Skin epidermis (tissue), 12 donors: ENCODE measurements around the gene AGAP1.
"Not testable (repeated sequence)": the region's sequence is repeated elsewhere in the genome, so short reads cannot be mapped to it uniquely, and the experiment has no call there.

ENCODE experiments used
- H3K27ac ChIP-seq, 21 experiments: fragments of 200-600 bp; sonication (generic) in 11 of 21; one replicate each; pipeline ENCODE4 v1.5.0; 2020; ENCODE audit warnings: mild to moderate bottlenecking in 3 of 21, inconsistent platforms in 2 of 21, moderate library complexity in 2 of 21
- H3K4me3 ChIP-seq, 7 experiments: fragments of 200-600 bp; sonication (generic) in 2 of 7; one replicate each; pipeline ENCODE4 v1.5.0; 2020; ENCODE audit warnings: inconsistent platforms in 2 of 7, mild to moderate bottlenecking in 2 of 7, moderate library complexity in 1 of 7

AGAP1 gene

DNA sequence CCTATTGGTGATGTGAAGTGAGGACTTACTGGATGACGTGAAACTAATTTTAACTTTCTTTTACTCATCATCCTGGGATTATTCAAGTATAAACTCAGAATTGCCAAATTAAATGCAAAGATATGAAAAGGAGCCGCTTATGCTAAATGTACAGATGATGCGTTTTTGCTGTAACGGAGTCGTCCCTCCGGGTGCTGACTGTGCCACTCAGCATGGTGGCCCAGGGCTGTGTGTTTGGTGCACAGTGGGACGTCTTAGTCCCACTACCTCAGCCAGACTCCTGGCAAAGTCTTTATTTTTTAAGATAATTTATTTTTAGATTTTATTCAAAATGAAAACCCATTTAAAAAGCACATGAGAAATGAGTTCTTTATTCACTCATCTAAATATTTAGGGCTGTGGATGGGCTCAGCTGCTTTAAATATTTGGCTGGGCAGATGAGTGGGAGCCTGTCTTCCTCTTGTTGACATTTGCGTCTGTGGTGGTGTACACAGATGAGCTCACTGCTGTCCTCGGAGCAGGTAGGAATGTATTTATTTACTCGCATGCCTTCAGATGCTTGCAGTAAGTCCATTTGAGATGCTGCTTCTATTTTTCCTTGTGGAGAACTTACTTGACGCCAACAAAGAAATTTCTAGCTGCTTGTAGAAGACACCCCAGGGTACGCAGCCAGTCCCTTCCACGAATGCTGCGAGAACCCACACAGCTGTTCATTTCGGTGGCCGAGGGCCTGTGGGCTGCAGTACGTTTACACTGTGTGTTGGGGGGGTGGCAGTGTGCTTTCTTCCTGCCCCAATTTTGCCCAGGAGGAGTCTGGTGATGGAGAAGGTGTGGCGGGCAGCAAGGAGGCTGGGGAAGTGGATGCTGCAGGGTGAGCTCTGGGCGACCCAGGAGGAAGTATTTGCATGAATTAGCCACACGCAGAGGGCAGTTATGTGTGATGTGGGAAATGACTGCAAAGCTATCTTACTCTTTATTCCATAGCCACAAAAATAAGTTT, 105.0 kb downstream of the AGAP1 start:
- H3K4me3 ChIP-seq = no peak overlapping the region
- no peak overlapping the region for H3K27ac ChIP-seq

DNA sequence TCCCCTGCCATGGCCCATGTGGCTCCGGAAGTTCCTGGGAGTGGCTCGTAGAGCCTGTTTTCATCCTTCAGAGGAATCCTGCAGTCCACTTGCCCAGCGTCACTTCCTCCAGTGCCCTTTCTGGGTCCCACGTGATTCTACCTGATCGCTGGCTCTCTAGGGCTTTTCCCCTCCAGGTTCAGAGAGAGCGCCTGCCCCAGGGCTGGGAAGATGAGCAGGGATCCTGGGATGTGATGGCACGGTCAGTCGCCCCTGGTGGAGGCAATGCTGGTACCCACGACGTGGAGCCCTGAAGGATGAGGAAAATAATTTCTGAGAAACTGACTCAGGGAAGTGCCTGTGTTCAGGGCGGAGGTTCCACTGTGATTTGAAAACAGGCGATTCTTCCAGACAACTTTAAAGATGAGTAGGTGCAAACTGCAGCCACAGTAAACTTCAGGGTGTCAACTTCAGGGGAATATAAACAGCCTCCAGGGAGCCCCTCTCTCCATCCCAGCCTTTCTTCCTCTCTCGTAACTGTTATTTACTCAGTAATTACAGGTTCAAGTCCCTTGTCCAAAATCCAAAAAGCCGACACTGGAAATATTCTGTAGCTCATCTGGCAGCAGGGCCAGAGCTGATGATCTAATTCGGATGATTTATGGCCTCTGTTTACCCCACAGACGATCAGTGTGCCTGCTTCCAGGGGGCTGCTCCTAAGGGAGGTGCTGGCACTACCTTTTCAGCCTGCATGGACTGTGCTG, 105.9 kb downstream of the AGAP1 start:
- H3K27ac ChIP-seq = no peak overlapping the region

DNA sequence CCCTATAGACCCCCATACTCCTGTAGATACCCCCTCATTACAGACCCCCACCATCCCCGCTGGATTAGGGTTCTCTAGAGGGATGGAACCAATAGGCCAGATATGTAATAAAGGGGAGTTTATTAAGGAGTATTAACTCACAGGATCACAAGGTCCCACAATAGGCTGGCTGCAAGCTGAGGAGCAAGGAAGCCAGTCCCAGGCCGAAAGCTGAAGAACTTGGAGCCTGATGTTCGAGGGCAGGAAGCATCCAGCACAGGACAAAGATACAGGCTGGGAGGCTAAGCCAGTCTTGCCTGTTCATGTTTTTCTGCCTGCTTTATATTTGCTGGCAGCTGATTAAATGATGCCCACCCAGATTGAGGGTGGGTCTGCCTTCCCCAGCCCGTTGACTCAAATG, 106.6 kb downstream of the AGAP1 start:
- Histone ChIP-seq H3K4me3 (no peak overlapping the region), H3K27ac (no peak overlapping the region)

More for the DNA sequence above, 105.9 kb downstream of the AGAP1 start:
- H3K4me3 ChIP-seq = no peak overlapping the region

DNA sequence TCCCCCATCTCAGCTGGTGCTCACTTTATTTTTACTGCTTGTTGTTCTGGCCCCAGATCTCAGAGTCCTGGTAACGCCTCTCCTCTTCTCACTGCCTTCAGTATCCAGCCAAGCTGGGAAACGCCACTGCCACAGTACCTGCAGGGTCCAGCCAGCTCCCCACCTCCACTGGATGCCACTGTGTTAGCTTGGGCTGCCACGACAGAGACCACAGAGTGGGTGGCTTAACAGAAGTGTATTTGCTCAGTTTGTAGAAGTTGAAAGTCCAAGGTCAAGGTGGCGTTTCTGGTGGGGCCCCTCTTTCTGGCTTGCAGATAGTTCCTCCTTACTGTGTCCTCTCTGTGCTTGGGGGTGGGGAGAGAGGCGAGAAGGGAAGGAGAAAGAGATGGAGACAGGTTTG, 107.1 kb downstream of the AGAP1 start:
- no peak overlapping the region for H3K27ac ChIP-seq
- H3K4me3 ChIP-seq = no peak overlapping the region

DNA sequence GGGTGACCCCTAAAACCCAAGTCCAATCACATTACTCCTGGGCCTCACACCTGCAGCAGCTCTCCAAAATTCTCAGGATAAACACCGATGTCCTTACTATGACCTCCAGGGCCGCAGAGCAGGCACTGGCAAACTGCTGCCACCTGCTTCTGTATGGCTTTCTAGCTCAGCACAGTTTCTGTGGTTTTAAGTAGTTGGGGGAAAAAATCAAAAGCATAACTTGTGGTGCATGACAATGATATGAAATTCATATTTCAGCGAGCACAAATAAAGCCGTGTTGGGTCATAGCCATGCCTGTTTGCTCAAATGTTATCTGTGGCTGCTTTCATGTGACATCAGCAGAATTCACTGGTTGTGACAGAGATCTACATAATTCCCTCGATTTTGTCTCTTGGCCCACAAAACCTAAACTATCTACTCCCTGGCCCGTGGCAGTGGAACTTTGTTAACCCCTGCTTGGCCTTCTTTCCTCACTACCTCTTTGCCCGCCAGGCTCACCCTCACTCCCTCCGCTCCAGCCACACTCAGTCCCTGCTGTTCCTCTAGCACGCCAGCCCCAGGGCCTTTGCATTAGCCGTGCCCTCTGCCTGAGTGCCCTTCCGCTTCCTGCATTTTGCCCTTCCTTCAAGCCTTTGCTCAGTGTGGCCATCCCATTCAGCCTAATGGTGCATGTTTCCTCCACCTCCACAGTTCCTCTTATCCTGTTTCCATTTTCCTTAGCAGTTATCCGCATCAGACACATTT, 108.3 kb downstream of the AGAP1 start:
- no peak overlapping the region for H3K27ac ChIP-seq

DNA sequence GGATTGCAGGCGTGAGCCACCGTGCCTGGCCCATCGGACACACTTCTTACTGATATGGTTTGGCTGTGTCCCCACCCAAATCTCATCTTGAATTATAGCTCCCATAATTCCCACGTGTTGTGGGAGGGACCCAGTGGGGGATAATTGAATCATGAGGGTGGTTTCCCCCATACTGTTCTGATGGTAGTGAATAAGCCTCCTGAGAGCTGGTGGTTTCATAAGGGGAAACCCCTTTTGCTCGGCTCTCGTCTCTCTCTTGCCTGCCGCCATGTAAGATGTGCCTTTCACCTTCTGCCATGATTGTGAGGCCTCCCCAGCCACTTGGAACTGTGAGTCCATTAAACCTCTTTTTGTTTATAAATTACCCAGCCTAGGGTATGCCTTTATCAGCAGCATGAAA, 109.1 kb downstream of the AGAP1 start:
- H3K27ac ChIP-seq, H3K4me3 ChIP-seq: not testable (repeated sequence)

More for the DNA sequence above, 108.3 kb downstream of the AGAP1 start:
- H3K4me3 ChIP-seq = no peak overlapping the region

DNA sequence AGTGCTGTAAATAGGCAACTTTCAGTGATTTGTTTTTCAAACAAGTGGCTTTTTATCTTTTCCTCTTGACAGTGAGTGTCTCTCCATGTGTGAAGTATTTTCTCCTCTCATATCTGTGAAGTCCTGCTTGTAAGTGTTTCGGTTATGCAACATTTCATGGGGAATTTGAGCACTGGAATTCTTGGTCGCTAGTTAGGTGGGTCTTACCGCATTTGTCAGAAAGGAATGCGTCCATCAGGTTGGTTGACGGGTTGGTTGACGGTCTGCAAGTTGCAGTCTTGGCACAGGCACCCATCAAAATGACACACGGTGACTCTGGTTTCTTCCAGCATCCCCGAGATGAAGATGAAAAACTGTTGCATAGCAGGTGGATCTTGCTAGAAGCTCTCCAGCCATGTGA, 109.8 kb downstream of the AGAP1 start:
- Histone ChIP-seq H3K4me3 (no peak overlapping the region), H3K27ac (no peak overlapping the region)

DNA sequence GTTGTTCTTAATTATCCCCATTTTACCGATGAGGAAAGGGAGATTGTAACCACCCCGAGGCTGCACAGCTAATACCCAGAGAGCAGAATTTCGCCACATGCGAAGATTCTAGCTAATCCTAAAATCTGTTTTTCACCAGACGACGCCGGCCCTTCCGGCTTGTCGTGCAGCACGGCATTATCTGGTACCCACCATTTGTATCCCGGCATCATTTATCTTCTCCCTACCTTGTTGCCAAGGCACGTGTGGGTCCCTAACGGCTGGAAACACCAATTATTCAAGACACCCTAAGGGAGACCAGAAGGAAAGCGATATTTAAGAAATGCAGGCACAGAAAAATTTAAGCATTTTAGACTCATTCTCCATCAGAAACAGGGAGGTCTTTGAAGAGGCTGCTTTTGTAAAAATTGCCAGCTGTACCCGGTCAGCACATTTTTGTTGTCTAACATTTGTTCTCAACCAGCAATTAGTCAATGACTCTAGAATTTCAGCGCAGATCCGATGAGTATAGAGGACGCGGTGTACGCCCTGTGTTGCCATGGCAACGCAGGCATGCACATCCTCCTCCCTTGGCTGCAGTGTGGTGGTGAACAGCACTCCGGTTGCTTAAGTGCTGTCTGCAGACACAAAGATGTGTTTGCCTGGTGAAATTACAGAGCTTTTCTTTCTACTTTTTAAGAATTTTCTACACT, 111.6 kb downstream of the AGAP1 start:
- no peak overlapping the region for H3K4me3 ChIP-seq
- peak overlapping the region in 6 of 21 experiments; percentile 17 to 49 (median 38) for H3K27ac ChIP-seq

DNA sequence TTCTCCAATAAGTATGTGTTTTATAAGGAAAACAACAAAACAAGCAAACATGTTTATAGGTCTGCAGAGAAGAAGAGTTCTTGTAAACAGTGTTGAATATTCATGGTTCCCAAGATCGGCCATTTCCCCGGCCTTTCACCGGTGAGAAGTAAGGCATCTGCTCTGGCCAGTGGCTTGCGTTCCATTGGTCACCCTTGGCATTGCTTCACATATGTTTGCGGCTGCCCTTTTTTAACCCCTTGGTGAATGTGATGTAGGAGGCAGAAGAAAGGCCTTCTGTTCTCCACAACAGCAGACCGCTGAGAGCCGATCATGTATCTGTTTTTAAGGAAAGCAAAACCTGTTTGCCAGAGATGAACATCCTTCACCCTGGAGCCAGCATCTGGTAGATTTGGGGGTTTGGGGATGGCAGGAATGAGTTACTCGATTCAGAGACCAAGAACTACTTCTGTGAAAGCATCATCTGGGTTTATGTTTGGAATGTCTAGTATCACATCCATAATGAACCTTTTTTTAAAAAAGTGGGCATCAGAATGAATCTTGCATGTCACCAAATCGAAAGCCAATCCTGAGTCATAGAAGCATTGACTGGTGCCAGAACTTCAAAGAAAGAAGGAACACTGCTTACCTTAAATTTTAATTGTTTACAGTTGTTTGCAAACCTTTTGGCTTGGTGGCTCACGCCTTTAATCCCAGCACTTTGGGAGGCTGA, 112.3 kb downstream of the AGAP1 start:
- Histone ChIP-seq H3K27ac (peak overlapping the region in 3 of 21 experiments; percentile 2 to 39 (median 36)), H3K4me3 (no peak overlapping the region)

DNA sequence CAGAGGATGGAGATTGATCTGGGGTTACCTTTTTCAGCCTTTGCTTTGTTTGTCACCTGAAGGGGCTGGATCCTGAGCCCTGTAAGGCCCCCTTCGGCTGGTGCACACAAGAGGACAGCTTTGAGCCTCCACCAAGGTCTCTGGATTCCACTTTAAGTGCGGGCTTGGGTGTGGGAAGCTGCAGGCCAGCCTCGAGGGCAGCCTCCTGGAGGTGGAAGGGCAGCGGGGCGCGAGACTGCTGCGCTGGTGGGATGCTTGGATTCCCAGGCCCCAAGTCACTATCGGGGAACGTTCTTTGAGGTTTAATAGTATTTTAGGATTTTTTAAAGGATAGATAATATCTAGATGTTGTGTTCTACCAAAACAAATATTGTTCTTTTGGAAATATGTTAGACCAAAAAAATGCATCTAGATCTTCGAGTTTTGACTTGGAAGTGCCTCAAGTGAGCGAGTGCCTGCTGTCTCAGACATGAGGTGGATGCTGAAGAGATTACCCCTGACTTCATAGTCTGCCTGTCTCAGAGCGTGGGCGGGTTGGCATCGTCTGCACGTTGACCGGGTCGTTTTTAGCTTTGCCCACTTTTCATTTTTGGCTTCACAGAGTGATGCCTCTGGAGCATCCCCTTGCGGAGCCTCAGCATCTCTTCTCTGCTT, 113.8 kb downstream of the AGAP1 start:
- Histone ChIP-seq H3K4me3 (no peak overlapping the region), H3K27ac (peak overlapping the region in 3 of 21 experiments; percentile 2 to 25 (median 3))

DNA sequence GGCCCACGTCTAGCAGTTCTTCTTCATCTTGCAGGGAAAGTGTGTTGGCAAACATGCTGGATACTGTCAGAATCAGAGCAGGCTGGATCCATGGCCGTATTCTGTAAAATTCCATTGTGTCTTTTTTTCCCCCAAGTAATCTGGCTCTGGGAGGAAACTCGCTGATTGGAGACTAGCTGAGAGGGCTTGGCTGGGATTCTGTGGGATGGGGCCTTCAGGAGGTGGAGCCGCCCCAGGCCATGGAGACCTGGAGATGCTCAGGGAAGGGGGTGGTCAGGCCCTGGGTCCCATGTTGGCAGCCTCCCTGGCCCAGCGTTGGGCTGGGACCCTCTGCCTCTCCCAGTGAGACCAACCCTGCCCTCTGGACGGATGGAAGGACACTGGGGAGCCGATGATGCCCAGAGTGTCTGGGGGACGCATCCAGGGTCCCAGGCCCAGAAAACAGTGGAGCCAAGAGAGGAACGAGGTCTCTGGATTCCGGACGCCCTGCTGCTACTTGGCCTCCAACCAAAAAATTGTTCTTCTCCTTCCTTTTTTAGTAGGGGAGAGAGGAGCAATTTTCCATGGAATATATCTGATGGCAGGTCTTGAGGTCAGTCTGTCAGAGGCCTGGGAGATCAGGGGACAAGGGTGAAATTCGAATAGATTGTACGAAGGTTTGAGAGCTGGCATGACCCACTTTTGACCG, 114.5 kb downstream of the AGAP1 start:
- Histone ChIP-seq H3K4me3 (no peak overlapping the region), H3K27ac (peak overlapping the region in 3 of 21 experiments; percentile 20 to 68 (median 67))

DNA sequence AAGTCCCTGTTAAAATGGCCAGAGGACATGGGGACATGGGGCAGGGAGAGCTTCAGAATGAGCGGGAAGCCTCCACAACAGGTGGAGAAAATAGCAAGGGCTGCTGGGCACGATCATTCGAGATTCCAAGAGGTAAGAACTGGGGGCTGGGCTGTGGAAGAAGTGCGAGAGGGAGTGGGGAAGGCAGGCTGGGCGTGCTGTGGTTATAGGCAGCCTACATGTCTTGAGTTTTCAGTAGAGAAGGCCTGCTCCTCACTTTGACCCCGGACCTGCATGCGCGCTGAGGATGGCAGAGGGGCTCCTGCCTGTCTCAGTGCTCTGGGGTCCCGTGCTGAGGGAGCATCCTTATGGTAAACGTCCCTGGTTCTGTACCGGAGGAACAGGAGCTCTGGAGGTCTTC, 115.5 kb downstream of the AGAP1 start:
- H3K27ac ChIP-seq = peak overlapping the region in 3 of 21 experiments; percentile 7 to 67 (median 47)
- H3K4me3 ChIP-seq = no peak overlapping the region

DNA sequence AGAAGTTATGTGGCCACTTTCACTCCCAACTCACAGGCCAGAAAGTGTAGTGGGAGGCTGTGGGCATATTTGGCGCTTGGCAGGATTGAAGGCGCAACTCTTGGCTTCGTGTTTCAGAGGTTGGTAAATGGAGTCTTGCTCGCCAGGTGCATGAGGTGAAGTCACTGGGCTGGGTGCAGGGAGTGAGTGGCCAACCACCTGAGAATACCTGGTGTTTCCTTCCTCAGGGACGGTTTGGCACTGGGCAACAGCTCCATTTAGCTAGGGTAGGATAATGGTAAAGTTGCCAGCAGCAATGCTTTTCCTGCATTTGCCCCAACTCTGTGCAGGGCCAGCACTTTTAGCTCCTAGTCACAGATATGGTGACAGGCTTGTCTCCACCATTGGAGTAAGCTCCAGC, 115.9 kb downstream of the AGAP1 start:
- peak overlapping the region in 2 of 21 experiments; percentile 7 to 47 for H3K27ac ChIP-seq

DNA sequence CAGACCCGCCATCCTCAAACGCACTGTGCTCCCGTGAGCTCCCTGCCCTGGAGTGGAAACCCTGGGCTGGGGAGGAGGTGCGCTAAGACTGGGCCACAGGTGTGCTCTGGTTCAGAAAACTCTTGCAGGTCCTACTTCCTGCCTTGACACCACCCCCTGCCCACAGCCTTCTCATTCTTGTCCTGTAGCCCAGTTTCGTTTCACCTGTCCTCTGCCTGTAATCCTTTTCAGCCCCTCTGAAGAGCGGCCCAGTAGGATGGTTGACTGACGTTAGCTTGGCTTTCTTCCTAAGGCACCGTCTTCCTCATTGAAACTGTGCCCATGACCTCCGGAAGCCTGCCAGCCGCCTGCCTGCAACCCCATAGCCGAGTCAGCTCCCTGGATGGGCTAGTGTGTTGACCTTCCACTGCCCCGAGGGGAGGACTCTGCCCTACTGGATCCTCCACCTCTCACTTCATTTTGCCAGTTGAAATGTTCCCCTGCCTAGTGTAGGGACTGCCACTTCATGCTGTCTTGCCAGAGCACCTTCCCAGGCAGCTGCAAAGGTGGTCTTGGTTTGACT, 116.9 kb downstream of the AGAP1 start:
- Histone ChIP-seq H3K4me3 (no peak overlapping the region), H3K27ac (no peak overlapping the region)

More for the DNA sequence above, 115.9 kb downstream of the AGAP1 start:
- H3K4me3 ChIP-seq = no peak overlapping the region

DNA sequence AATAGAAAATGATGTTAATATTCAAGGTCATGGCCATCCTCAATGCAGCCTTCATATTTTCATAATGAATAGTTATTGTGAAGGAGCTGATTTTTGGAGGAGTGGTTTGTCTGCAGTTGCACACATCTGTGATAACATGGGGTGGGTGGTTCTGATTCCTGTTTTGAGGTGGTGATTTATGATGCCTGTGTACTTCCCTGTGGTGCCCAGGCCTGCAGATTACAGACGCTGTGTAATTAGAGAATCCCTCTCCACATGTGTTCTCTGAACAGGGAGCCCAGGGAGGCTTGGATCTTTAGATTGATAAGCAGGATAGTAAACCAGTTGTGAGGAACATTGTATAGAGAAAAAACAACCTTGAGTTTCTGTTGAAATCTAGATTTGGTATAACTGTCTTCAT, 117.5 kb downstream of the AGAP1 start:
- no peak overlapping the region for H3K4me3 ChIP-seq
- no peak overlapping the region for H3K27ac ChIP-seq

DNA sequence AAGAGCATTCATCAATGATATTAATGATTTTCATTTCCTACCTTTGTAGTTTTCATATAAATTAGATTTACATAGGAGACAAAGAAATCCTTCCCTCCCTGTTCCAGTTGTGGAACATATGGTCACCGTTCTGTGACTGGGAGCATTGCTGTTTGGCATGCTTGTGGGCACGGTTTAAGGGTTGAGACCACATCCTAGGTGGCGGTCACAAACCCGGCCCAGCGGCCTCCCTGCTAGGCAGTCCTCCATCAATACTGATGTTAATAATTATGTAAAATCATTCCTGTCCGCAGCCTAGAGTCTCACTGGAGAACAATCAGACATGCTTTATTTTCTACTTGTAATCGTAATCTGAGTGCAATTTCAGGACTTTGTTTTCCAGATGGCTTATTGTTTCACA, 117.9 kb downstream of the AGAP1 start:
- H3K27ac ChIP-seq = no peak overlapping the region

DNA sequence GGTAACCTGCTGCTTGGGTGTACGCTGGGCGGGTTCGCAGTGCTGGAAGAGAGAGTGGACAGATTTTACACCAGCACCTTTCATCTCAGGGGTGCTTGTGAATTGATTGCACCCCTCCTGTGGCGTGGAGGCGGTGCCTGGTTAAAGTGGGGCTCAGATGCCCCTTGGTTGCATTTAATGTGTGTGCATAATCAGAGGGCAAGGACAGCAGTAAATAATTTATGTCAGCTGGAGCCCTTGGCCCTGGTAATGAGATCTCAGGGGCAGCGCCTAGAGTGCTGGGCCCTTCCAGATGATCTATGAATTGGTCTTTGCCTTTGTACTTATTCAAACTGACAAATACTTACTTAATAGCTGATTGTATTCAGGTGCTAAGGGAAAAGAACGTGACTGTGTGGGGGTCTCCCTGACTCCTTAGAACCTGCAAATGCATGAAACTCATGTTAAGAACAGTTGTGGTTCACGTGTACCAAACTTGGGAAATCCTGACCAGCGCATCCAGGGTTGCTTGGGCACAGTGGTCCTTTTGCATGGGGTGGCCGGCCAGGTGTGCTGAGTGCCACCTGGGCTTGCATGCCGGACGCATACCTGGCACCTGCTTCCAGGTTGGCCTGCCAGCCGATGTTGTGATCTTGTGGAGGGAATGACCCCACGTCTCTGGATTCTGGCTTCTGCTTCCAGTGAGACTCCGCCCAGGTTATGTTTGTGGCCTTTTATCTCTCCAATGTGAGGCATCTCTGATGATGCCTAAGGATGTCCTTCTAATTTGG, 118.5 kb downstream of the AGAP1 start:
- H3K27ac ChIP-seq = no peak overlapping the region
- H3K4me3 ChIP-seq = no peak overlapping the region

More for the DNA sequence above, 117.9 kb downstream of the AGAP1 start:
- no peak overlapping the region for H3K4me3 ChIP-seq
